Measurements from ENCODE around the gene CCDC54.

DNA sequence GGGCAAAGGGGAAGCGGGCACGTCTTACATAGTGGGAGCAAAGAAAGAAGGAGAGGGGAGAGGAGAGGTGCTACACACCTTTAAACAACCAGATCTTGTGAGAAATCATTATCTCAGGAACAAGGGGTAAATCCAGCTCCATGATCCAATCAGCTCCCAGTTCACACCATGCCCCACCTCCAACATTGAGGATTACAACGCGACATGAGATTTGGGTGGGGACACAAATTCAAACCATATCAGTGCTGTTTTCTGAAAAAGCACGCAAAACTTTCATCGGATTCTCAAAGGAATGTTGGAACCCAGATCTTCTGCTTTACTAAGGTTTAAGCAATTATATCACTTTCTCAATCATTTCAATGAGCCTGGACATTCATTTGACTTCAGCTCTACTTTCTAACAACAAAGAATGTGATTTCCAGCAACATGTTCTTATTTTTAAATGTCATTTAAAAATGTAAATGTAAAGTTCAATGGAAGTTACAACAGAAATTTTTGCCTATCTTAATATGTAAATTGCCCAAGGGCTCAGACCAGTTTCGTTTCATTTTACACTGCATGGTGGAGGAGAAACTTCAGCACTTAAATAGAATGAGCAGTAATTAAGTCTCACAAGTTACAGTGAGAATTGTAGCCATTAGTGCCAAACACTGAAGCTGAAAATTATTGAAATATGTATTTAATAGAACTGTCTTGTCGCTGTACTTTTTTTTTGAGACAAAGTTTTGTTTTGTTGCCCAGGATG is 8.4 kb upstream of the CCDC54 start:
- TF ChIP-seq SIN3A (IDR thresholded peaks at IDR 0.05; ENCODE audit: borderline replicate concordance, insufficient read depth, low read length) (no peak), POLR2AphosphoS5 (IDR thresholded peaks at IDR 0.05; ENCODE audit: low read depth, low read length) (no peak), TAF1 (IDR thresholded peaks at IDR 0.05; ENCODE audit: borderline replicate concordance, insufficient read depth, low read length) (no peak)
- TF ChIP-seq, protein P1, sequence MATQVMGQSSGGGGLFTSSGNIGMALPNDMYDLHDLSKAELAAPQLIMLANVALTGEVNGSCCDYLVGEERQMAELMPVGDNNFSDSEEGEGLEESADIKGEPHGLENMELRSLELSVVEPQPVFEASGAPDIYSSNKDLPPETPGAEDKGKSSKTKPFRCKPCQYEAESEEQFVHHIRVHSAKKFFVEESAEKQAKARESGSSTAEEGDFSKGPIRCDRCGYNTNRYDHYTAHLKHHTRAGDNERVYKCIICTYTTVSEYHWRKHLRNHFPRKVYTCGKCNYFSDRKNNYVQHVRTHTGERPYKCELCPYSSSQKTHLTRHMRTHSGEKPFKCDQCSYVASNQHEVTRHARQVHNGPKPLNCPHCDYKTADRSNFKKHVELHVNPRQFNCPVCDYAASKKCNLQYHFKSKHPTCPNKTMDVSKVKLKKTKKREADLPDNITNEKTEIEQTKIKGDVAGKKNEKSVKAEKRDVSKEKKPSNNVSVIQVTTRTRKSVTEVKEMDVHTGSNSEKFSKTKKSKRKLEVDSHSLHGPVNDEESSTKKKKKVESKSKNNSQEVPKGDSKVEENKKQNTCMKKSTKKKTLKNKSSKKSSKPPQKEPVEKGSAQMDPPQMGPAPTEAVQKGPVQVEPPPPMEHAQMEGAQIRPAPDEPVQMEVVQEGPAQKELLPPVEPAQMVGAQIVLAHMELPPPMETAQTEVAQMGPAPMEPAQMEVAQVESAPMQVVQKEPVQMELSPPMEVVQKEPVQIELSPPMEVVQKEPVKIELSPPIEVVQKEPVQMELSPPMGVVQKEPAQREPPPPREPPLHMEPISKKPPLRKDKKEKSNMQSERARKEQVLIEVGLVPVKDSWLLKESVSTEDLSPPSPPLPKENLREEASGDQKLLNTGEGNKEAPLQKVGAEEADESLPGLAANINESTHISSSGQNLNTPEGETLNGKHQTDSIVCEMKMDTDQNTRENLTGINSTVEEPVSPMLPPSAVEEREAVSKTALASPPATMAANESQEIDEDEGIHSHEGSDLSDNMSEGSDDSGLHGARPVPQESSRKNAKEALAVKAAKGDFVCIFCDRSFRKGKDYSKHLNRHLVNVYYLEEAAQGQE (IDR thresholded peaks at IDR 0.05; ENCODE audit: insufficient read depth in 1 of 2, low read depth in 2 of 2, low read length in 2 of 2), result no peak
